B cell (primary cell): Measurements from ENCODE around the gene CDCA8.

Experiments used
- EZH2 ChIP-seq: IDR thresholded peaks from 2 replicates; pipeline ENCODE4 v1.6.1; 2012; ENCODE audit warnings: borderline replicate concordance, low read depth, mild to moderate bottlenecking, moderate library complexity, low read length; ENCODE audit not compliant: insufficient read depth, poor library complexity, severe bottlenecking
- TF ChIP-seq, protein P1 (sequence below): fragments of 200-600 bp; IDR thresholded peaks from one replicate; pipeline ENCODE4 v1.8.0; 2022; ENCODE audit warnings: antibody characterized with exemption, mild to moderate bottlenecking

DNA sequence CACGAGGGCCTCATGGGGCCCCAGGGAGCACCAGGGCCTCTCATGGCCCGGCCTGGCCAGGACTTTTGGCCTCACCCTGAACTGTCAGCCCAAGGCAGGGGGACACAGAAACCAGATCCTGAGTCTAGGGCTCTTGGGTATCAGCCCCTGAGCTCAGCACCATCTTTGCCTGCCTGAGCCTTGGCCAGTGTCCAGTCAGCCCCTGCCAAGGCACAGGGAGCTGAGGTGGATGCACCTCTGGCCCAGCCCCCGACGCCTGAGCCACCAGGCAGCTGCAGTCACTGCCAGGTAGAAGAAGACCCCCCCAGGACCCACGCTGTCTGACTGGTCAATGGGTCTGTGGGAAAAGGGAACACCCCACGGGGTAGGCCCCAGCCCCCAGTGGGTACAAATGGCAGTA lies 25.3 kb downstream of the CDCA8 start:
- TF ChIP-seq, protein P1, sequence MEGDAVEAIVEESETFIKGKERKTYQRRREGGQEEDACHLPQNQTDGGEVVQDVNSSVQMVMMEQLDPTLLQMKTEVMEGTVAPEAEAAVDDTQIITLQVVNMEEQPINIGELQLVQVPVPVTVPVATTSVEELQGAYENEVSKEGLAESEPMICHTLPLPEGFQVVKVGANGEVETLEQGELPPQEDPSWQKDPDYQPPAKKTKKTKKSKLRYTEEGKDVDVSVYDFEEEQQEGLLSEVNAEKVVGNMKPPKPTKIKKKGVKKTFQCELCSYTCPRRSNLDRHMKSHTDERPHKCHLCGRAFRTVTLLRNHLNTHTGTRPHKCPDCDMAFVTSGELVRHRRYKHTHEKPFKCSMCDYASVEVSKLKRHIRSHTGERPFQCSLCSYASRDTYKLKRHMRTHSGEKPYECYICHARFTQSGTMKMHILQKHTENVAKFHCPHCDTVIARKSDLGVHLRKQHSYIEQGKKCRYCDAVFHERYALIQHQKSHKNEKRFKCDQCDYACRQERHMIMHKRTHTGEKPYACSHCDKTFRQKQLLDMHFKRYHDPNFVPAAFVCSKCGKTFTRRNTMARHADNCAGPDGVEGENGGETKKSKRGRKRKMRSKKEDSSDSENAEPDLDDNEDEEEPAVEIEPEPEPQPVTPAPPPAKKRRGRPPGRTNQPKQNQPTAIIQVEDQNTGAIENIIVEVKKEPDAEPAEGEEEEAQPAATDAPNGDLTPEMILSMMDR = no peak
- TF ChIP-seq EZH2 = no peak
